ENCODE data around the gene VSIG8.

The VSIG8 gene

DNA sequence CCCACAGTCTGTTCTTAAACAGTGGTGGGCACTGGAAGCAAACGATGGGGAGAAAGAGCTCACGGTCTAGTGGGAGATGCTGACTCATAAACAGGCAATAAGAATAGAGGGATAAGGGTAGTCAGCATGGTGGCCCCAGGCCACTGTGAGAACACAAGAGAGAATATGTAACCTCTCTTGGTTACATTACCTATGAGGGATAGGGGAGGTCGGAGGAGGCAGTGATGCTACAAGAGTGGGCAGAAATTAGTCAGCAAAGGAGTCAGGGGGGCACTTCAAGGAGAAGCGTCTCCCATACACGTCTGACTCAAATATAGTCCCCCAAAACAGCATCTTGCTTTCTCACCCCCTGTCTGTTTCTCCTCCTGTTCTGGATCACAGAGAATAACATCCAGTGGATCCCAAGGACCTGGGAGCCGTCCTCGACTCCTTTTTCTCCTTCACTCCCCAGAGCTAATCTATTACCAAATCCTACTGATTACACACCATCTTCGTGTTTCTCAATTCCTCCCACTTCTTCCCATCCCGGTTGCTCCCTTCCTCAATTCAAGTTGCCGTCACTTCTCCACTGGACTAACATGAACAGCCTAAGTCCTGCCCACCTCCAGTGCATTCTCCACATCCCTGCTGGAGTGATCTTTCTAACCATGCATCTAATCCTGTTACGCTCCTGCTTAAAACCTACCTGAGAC, 33.7 kb downstream of the VSIG8 start:
- DNase-seq: no peak

DNA sequence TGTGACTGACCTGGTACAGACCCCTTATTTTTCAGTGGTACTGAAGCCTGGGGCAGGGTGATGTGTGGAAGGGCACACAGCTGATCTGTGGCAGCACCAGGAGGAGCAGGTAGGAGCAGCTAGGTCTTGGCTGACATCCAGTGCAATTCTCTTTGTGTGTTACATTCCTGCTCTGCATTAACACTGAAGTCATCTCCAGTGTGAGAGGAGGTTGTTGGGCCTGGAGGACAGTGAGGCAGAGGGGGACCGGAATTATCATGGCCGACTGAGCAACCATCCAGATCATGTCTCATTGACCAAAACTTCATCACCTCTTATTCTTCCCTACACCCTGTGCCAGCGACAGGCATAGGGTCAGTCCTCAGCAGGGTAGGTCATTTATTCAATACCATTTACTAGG, 34.3 kb downstream of the VSIG8 start:
- DNase-seq: no peak

DNA sequence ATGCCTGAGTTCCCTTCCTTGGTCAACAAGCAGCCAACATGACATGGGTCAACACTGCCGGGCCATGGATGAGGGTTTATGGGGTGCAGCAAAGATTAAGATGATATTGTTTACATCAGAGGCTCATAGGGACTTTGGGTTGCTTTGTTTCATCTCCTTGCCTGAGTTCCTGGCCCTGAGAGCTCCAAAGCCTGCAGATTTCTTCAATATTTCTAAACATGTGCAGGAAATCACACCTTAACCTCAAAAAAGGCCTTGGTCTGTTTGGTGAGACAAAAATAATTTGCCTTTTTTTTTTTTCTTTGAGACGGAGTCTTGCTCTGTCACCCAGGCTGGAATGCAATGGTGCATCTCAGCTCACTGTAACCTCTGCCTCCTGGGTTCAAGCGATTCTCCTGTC, 34.9 kb downstream of the VSIG8 start:
- DNase-seq: no peak

GRCh38 chr1:159827102-159827490, 35.4 kb downstream of the VSIG8 start:
- no peak for DNase-seq

- DNase-seq: no peak
These were observed 35.9 kb downstream of the VSIG8 start, which contains the start of gene SLAMF8 for GRCh38 chr1:159826441-159827101. SLAMF8 (plus strand) TSS chr1:159826873; CDS start chr1:159826899, 26 bp downstream.

DNA sequence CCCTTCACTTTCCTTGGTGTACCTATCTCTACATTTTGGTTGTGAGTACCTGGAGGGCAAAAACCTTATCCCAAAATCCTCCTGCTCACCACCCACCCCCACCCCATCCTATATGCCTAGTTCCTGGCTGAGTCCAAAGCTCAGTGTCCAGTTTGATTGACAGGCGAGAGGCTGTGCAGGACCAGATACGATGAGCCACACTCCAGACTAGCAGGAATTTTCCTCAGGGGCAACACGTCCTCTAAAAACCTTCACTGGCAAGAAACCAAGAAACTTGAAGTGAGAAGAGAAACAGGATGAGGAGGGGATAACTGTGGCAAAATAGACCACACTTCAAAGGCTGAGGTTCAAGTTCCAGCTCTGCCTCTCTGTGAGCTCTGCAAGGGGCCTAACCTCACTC, 36.9 kb downstream of the VSIG8 start:
- DNase-seq: no peak

GRCh38 chr1:159823406-159823805, 39.1 kb downstream of the VSIG8 start:
- DNase-seq: no peak

- no peak for DNase-seq
These were observed 41.1 kb downstream of the VSIG8 start for GRCh38 chr1:159821171-159821867.

DNA sequence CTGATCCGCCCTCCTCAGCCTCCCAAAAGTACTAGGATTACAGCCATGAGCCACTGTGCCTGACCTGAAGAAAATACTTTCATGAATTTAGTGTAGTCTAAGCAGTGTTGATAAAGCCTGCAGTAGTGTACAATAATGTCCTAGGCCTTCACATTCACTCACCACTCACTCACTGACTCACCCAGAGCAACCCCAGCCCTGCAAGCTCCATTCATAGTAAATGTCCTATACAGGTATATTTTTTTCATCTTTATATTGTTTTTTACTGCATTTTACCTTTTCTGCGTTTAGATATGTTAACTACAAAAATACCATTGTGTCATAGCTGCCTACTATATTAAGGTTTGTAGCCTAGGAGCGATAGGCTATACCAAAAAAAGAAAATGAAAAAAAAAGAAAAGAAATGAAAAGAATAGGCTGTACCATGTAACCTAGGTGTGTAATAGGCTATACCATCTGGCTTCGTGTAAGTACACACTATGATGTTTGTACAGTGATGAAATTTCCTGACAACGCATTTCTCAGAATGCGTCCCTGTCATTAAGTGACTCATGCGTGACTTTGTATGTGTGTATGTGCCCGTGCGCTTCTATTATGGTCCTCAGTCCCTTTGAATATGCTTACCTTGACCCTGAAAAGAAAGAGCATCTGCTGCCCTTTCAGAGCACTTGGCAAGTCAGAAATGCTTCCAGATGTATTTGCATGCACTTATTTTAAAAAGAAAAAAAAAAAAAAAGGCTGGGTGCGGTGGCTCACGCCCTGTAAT, 45.0 kb downstream of the VSIG8 start:
- DNase-seq: peak; percentile 86

DNA sequence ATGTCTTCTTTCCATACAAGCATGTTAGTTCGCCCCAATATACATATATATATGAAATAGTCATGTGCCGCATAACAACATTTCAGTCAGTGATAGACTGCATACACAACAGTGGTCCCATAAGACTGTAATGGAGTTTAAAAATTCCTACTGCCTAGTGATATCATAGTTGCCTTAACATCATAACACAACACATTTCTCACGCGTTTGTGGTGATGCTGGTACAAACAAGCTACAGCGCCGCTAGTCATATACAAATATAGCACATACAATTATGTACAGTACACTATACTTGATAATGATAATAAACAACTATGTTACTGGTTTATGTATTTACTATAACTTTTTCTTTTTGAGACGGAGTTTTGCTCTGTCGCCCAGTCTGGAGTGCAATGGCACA, 46.5 kb downstream of the VSIG8 start:
- DNase-seq: no peak

DNA sequence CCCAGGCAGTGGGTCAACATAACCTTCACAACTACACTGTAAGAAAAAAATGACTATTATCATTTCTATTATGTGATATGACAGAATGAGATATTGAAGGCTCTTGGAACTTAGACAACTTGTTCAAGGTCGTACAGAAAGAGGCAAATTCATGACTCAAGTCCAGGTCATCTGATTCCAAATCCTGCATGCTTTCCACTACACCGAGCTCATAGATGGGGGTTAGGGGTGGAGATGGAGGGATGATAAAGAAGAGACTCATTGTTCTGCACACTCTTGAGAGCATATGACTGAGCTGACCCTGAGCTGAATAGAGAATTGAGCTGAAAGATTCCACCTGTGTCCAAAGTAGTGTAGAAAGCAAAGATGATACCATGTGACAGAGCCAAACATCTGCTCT, 57.5 kb downstream of the VSIG8 start:
- DNase-seq: no peak
